Measurements from ENCODE around the gene SCRN3.

DNA sequence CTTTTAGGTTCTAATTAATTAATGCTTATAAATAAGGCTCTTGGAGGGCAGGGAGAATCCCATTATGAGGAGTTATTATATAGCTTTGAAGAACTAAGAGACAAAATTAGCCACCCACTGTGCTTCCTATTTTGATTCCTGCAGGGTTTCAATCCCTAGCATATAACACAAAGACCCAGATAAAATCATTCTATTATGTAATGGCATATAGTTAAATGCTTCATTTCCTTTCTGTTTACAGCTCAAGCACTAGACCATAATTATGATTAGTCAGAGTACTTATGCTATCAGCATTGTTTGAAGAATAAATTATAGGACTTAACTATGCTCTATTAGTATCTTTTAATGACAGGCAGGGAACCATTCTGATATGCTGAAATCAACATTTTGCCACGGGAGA lies 82.2 kb downstream of the SCRN3 start:
- TF ChIP-seq YY1 (IDR thresholded peaks at IDR 0.05; ENCODE audit: low read depth) (no peak), RAD21 (IDR thresholded peaks at IDR 0.05; ENCODE audit: low read depth) (no peak), FOXM1 (IDR thresholded peaks at IDR 0.05; ENCODE audit: borderline replicate concordance, low read depth) (no peak)
- TF ChIP-seq, protein P1, sequence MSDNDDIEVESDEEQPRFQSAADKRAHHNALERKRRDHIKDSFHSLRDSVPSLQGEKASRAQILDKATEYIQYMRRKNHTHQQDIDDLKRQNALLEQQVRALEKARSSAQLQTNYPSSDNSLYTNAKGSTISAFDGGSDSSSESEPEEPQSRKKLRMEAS (IDR thresholded peaks at IDR 0.05), result no peak
- TF ChIP-seq, protein P2, sequence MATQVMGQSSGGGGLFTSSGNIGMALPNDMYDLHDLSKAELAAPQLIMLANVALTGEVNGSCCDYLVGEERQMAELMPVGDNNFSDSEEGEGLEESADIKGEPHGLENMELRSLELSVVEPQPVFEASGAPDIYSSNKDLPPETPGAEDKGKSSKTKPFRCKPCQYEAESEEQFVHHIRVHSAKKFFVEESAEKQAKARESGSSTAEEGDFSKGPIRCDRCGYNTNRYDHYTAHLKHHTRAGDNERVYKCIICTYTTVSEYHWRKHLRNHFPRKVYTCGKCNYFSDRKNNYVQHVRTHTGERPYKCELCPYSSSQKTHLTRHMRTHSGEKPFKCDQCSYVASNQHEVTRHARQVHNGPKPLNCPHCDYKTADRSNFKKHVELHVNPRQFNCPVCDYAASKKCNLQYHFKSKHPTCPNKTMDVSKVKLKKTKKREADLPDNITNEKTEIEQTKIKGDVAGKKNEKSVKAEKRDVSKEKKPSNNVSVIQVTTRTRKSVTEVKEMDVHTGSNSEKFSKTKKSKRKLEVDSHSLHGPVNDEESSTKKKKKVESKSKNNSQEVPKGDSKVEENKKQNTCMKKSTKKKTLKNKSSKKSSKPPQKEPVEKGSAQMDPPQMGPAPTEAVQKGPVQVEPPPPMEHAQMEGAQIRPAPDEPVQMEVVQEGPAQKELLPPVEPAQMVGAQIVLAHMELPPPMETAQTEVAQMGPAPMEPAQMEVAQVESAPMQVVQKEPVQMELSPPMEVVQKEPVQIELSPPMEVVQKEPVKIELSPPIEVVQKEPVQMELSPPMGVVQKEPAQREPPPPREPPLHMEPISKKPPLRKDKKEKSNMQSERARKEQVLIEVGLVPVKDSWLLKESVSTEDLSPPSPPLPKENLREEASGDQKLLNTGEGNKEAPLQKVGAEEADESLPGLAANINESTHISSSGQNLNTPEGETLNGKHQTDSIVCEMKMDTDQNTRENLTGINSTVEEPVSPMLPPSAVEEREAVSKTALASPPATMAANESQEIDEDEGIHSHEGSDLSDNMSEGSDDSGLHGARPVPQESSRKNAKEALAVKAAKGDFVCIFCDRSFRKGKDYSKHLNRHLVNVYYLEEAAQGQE (IDR thresholded peaks at IDR 0.05; ENCODE audit: low read depth), result no peak
